ENCODE results near the gene PCMT1.

Gene PCMT1

DNA sequence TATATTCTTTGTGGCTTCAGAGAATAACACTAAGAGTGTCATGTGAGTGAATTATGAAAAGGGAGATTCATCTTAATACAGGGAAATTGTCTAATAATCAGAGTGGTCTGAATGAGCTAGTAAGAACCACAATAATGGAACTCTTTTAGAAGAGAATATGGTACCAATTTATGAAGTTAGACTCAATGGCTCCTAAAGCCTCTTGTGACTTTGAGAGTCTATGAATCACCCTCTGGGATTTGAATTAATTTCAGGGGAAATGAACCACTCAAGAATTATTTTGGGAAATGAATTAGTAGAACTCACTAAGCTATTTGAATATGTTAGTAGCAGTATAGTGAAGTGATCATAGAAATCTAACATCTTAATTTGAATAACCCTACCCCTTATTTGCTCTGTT, 14.3 kb downstream of the PCMT1 start:
- peaks cover 65% of the 10 kb centered on the region for H3K36me3 ChIP-seq (ENCODE audit: insufficient read depth, low read length)
- no peak overlapping the region for H2AFZ ChIP-seq (ENCODE audit: low read length)
- H3K9me3 ChIP-seq (ENCODE audit: low read length): peaks cover 14% of the 10 kb centered on the region
- no peak overlapping the region for H3K27ac ChIP-seq (ENCODE audit: low read depth, low read length, poor library complexity, severe bottlenecking)
- H3K79me2 ChIP-seq (ENCODE audit: insufficient read depth, low read length): peaks cover 68% of the 10 kb centered on the region
- H3K4me1 ChIP-seq (ENCODE audit: insufficient read depth, low read length, severe bottlenecking): peaks cover 13% of the 10 kb centered on the region
- H3K9me2 ChIP-seq (ENCODE audit: low read depth, low read length): no peaks in the 10 kb centered on the region
- no peak overlapping the region for H3K4me2 ChIP-seq (ENCODE audit: low read length)
- no peak overlapping the region for H3K9ac ChIP-seq (ENCODE audit: low read length)
- no peak for TF ChIP-seq EZH2 (IDR thresholded peaks at IDR 0.05; ENCODE audit: borderline replicate concordance, low read length)
- TF ChIP-seq, protein P1, sequence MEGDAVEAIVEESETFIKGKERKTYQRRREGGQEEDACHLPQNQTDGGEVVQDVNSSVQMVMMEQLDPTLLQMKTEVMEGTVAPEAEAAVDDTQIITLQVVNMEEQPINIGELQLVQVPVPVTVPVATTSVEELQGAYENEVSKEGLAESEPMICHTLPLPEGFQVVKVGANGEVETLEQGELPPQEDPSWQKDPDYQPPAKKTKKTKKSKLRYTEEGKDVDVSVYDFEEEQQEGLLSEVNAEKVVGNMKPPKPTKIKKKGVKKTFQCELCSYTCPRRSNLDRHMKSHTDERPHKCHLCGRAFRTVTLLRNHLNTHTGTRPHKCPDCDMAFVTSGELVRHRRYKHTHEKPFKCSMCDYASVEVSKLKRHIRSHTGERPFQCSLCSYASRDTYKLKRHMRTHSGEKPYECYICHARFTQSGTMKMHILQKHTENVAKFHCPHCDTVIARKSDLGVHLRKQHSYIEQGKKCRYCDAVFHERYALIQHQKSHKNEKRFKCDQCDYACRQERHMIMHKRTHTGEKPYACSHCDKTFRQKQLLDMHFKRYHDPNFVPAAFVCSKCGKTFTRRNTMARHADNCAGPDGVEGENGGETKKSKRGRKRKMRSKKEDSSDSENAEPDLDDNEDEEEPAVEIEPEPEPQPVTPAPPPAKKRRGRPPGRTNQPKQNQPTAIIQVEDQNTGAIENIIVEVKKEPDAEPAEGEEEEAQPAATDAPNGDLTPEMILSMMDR (IDR thresholded peaks at IDR 0.05; ENCODE audit: low read length): no peak
- H3K27me3 ChIP-seq (ENCODE audit: insufficient read depth, low read length): no peaks in the 10 kb centered on the region
- no peaks in the 10 kb centered on the region; the same call in 1 of the 2 replicates for H3F3A ChIP-seq (ENCODE audit: insufficient read depth, low read length)
- H4K20me1 ChIP-seq (ENCODE audit: insufficient read depth, low read length): 0 out of 2 replicates have a peak, but pooled peaks cover 2% of the 10 kb centered on the region
- no peak overlapping the region for H3K4me3 ChIP-seq (ENCODE audit: low read depth, low read length, poor library complexity, severe bottlenecking)

DNA sequence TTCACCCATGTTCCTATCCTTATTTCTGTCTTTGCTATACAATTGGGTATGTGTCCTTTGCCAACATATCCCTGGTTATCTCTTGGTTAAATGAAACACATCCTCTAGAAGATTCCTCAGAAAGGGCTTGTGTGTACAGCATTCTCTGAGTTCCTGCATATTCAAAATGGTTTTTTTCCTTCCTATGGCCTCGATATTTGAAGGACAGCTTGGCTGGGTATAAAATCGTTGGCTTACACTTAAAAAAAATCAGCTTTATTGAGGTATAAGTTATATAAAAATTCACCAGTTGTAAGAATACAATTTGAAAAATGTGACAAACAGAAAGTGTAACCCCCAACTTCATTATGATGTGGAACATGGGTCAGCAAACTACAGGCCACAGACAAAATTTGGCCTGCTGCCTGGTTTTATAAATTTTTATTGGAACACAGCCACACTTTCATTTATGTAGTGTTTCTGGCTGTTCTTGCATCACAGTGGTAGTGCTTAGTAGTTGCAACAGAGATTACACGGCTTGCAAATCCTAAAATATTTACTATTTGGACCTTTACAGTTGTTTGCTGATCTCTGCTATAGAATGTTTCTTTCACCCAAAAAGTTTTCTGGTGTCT, 16.7 kb downstream of the PCMT1 start:
- H3K9ac ChIP-seq (ENCODE audit: low read length): no peak overlapping the region
- no peak for TF ChIP-seq EZH2 (IDR thresholded peaks at IDR 0.05; ENCODE audit: borderline replicate concordance, low read length)
- TF ChIP-seq, protein P1 (IDR thresholded peaks at IDR 0.05; ENCODE audit: low read length): no peak
- H3K4me1 ChIP-seq (ENCODE audit: insufficient read depth, low read length, severe bottlenecking): peaks cover 8% of the 10 kb centered on the region
- H3K4me2 ChIP-seq (ENCODE audit: low read length): no peak overlapping the region
- no peak overlapping the region for H2AFZ ChIP-seq (ENCODE audit: low read length)
- H3K4me3 ChIP-seq (ENCODE audit: low read depth, low read length, poor library complexity, severe bottlenecking): no peak overlapping the region
- no peak overlapping the region for H3K27ac ChIP-seq (ENCODE audit: low read depth, low read length, poor library complexity, severe bottlenecking)
- peaks cover 14% of the 10 kb centered on the region for H3K9me3 ChIP-seq (ENCODE audit: low read length)
- H4K20me1 ChIP-seq (ENCODE audit: insufficient read depth, low read length): 0 out of 2 replicates have a peak, but pooled peaks cover 2% of the 10 kb centered on the region
- H3F3A ChIP-seq (ENCODE audit: insufficient read depth, low read length): no peaks in the 10 kb centered on the region; the same call in 1 of the 2 replicates
- H3K9me2 ChIP-seq (ENCODE audit: low read depth, low read length): no peaks in the 10 kb centered on the region
- H3K36me3 ChIP-seq (ENCODE audit: insufficient read depth, low read length): peaks cover 64% of the 10 kb centered on the region
- H3K27me3 ChIP-seq (ENCODE audit: insufficient read depth, low read length): no peaks in the 10 kb centered on the region
- H3K79me2 ChIP-seq (ENCODE audit: insufficient read depth, low read length): peaks cover 59% of the 10 kb centered on the region

DNA sequence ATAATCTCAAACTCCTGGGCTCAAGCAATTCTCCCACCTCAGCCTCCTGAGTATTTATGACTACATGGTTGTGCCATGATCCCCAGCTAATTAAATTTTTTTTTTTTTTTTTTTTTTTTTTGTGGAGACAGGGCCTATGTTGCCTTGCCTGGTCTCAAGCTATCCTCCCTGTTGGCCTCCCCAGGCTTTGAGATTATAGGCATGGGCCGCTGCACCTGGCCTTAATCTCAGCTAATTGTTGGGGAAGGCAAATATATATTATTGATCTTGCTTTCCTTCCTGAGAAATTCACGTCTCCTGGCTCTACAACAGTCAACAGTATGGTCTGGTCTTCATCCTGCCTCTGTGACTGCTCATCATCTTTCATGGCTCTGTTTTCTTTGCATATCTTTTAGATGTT, 20.1 kb downstream of the PCMT1 start:
- H4K20me1 ChIP-seq (ENCODE audit: insufficient read depth, low read length): no peaks in the 10 kb centered on the region
- H3K27ac ChIP-seq (ENCODE audit: low read depth, low read length, poor library complexity, severe bottlenecking): no peak overlapping the region
- H3K9me3 ChIP-seq (ENCODE audit: low read length): peaks cover 8% of the 10 kb centered on the region
- H3K79me2 ChIP-seq (ENCODE audit: insufficient read depth, low read length): peaks cover 34% of the 10 kb centered on the region
- H3K9ac ChIP-seq (ENCODE audit: low read length): no peak overlapping the region
- H3K4me1 ChIP-seq (ENCODE audit: insufficient read depth, low read length, severe bottlenecking): no peaks in the 10 kb centered on the region
- no peaks in the 10 kb centered on the region for H3K9me2 ChIP-seq (ENCODE audit: low read depth, low read length)
- no peak overlapping the region for H2AFZ ChIP-seq (ENCODE audit: low read length)
- H3K27me3 ChIP-seq (ENCODE audit: insufficient read depth, low read length): no peaks in the 10 kb centered on the region
- no peak overlapping the region for H3K4me2 ChIP-seq (ENCODE audit: low read length)
- H3K36me3 ChIP-seq (ENCODE audit: insufficient read depth, low read length): peaks cover 74% of the 10 kb centered on the region
- no peak for TF ChIP-seq EZH2 (IDR thresholded peaks at IDR 0.05; ENCODE audit: borderline replicate concordance, low read length)
- TF ChIP-seq, protein P1 (IDR thresholded peaks at IDR 0.05; ENCODE audit: low read length): no peak
- H3K4me3 ChIP-seq (ENCODE audit: low read depth, low read length, poor library complexity, severe bottlenecking): no peak overlapping the region
- H3F3A ChIP-seq (ENCODE audit: insufficient read depth, low read length): no peaks in the 10 kb centered on the region

Data from OCI-LY1 (cell line).